HCT116 (cell line): ENCODE results near the gene SLC16A7. TPM values are rescaled to one million over a fixed set of nuclear protein-coding genes. Genes with fewer than 3 reads are reported as not detected.

ENCODE experiments used
- ATAC-seq: fragments of 200-7000 bp; cut with Tn5 transposase; 2 replicates; pipeline ENCODE4 v1.9.1; 2020; ENCODE audit warnings: mild to moderate bottlenecking, moderate library complexity
- BruUV-seq: library from RNA; stranded (reverse); fragments of 400-500 nt; replicated peaks from 2 replicates; lab custom pipeline; 2021; lab: Mats Ljungman, UMichigan
- CTCF ChIA-PET: fragments of 300-600 bp; sonication (Branson Sonifier 250); formaldehyde crosslinking; loops from one replicate; lab custom pipeline; 2021; ENCODE audit warnings: antibody characterized with exemption; lab: Charles Lee
- POLR2A ChIA-PET: fragments of 300-600, 350-600 bp; sonication (Branson Sonifier 250); formaldehyde crosslinking; loops from one replicate; lab custom pipeline; 2021; ENCODE audit warnings: antibody characterized with exemption; lab: Charles Lee
- RAD21 ChIA-PET, 2 experiments: fragments of 300-600 bp; sonication (Branson Sonifier 250); formaldehyde crosslinking; loops; one replicate each; lab custom pipeline; 2023; ENCODE audit warnings: low total read pairs in 2 of 2; ENCODE audit not compliant: uncharacterized antibody in 2 of 2, unreplicated experiment in 2 of 2, low non-redundant PET in 1 of 2; lab: Charles Lee
- DNase-seq: peaks from one replicate; pipeline ENCODE4 v3.0.0-alpha.2; 2010; ENCODE audit warnings: low read depth, low spot score
- H2AFZ ChIP-seq: fragments of 200-600 bp; shearing (Covaris generic), sonication (generic); 2 replicates; pipeline ENCODE4 v1.6.1; 2017; ENCODE audit warnings: low read depth, mixed run types, mixed read lengths, antibody characterized with exemption, low read length; ENCODE audit not compliant: poor library complexity, severe bottlenecking
- H3K27ac ChIP-seq: 2 replicates; pipeline ENCODE4 v1.5.1; 2012; ENCODE audit warnings: low read depth, low read length
- H3K27me3 ChIP-seq: fragments of 200-600 bp; sonication (generic); 2 replicates; pipeline ENCODE4 v1.6.1; 2016; ENCODE audit warnings: mixed run types, low read length, mixed read lengths; ENCODE audit not compliant: insufficient read depth
- H3K36me3 ChIP-seq, 2 experiments: fragments of 200-500 bp in 1 of 2; fragments of 200-600 bp in 1 of 2; sonication (Bioruptor generic) in 1 of 2; sonication (generic) in 1 of 2; 2 replicates each; pipeline versions ENCODE4 v1.5.1 to v1.6.1; 2014 to 2016; ENCODE audit warnings: low read length in 2 of 2, inconsistent platforms in 1 of 2, mixed read lengths in 1 of 2, mixed run types in 1 of 2; ENCODE audit not compliant: insufficient read depth in 2 of 2, control insufficient read depth in 1 of 2
- H3K4me1 ChIP-seq, 2 experiments: fragments of 200-600 bp in 1 of 2; sonication (generic) in 1 of 2; 2 replicates each; pipeline versions ENCODE4 v1.5.1 to v1.6.1; 2012 to 2017; ENCODE audit warnings: low read length in 2 of 2, inconsistent platforms in 1 of 2, mild to moderate bottlenecking in 1 of 2, mixed read lengths in 1 of 2, mixed run types in 1 of 2, moderate library complexity in 1 of 2; ENCODE audit not compliant: insufficient read depth in 2 of 2, control insufficient read depth in 1 of 2
- H3K4me2 ChIP-seq: fragments of 200-600 bp; sonication (generic); 2 replicates; pipeline ENCODE4 v1.6.1; 2017; ENCODE audit warnings: mixed run types, low read length, mixed read lengths
- H3K4me3 ChIP-seq, 2 experiments: fragments of 200-600 bp in 1 of 2; sonication (generic) in 1 of 2; replicated peaks in 1 of 2; 2 replicates each; pipeline ENCODE4 v1.5.1; 2011 to 2016; ENCODE audit warnings: low read length in 2 of 2, control low read depth in 1 of 2, low read depth in 1 of 2, mild to moderate bottlenecking in 1 of 2, mixed read lengths in 1 of 2, mixed run types in 1 of 2
- H3K79me2 ChIP-seq: fragments of 200-600 bp; sonication (generic); 2 replicates; pipeline ENCODE4 v1.6.1; 2017; ENCODE audit warnings: mild to moderate bottlenecking, mixed run types, low read length, moderate library complexity, mixed read lengths; ENCODE audit not compliant: insufficient read depth
- H3K9ac ChIP-seq: fragments of 200-600 bp; sonication (generic); 2 replicates; pipeline ENCODE4 v1.6.1; 2016; ENCODE audit warnings: low read length, mixed read lengths
- H3K9me2 ChIP-seq: fragments of 200-600 bp; sonication (generic), shearing (Covaris generic); 2 replicates; pipeline ENCODE4 v1.6.1; 2017; ENCODE audit warnings: mixed run types, mild to moderate bottlenecking, moderate library complexity; ENCODE audit not compliant: insufficient read depth
- H3K9me3 ChIP-seq, 2 experiments: fragments of 200-500 bp in 1 of 2; fragments of 200-600 bp in 1 of 2; sonication (Bioruptor generic) in 1 of 2; sonication (generic) in 1 of 2; 2 replicates each; pipeline ENCODE4 v1.6.1; 2014 to 2017; ENCODE audit warnings: low read length in 2 of 2, mixed read lengths in 2 of 2, inconsistent platforms in 1 of 2, low read depth in 1 of 2, mild to moderate bottlenecking in 1 of 2, mixed run types in 1 of 2, moderate library complexity in 1 of 2; ENCODE audit not compliant: control insufficient read depth in 1 of 2, insufficient read depth in 1 of 2
- H4K20me1 ChIP-seq: fragments of 200-600 bp; sonication (generic), shearing (Covaris generic); 2 replicates; pipeline ENCODE4 v1.6.1; 2017; ENCODE audit warnings: mixed run types, mild to moderate bottlenecking, moderate library complexity; ENCODE audit not compliant: insufficient read depth
- CBX3 ChIP-seq: IDR thresholded peaks from 2 replicates; pipeline ENCODE4 v1.6.1; 2012; ENCODE audit warnings: low read depth
- EZH2 ChIP-seq: fragments of 200-600 bp; sonication (generic); IDR thresholded peaks from 2 replicates; pipeline ENCODE4 v1.6.1; 2017; ENCODE audit warnings: antibody characterized with exemption, mixed run types
- EZH2phosphoT487 ChIP-seq: fragments of 200-600 bp; IDR thresholded peaks from 2 replicates; pipeline ENCODE4 v1.6.1; 2018; ENCODE audit warnings: antibody characterized with exemption, borderline replicate concordance
- REST ChIP-seq: IDR thresholded peaks from 2 replicates; pipeline ENCODE4 v1.6.1; 2012; ENCODE audit warnings: low read depth
- SP1 ChIP-seq: IDR thresholded peaks from 2 replicates; pipeline ENCODE4 v1.6.1; 2012; ENCODE audit warnings: low read depth
- SRF ChIP-seq: IDR thresholded peaks from 2 replicates; pipeline ENCODE4 v1.6.1; 2012; ENCODE audit warnings: low read depth
- TCF7L2 ChIP-seq: IDR thresholded peaks from 2 replicates; pipeline ENCODE4 v1.7.0; 2011; ENCODE audit warnings: borderline replicate concordance, inconsistent platforms; ENCODE audit not compliant: insufficient read depth, insufficient read length; ENCODE audit errors: extremely low read depth
- YY1 ChIP-seq: IDR thresholded peaks from 2 replicates; pipeline ENCODE4 v1.6.1; 2011; ENCODE audit warnings: low read length, low read depth, moderate library complexity, mild to moderate bottlenecking; ENCODE audit not compliant: insufficient replicate concordance; ENCODE audit errors: extremely low read depth
- intact Hi-C: fragments of 100-400 bp; cut with micrococcal nuclease; formaldehyde crosslinking; loops from 2 replicates; pipeline ENCODE4 v1.10.0; 2022
- total RNA-seq: library from RNA; stranded (reverse); gene quantifications from one replicate; pipeline ENCODE4 v1.2.1, GENCODE V29; 2021; ENCODE audit not compliant: unreplicated experiment
- TF ChIP-seq, protein P1 (sequence below): IDR thresholded peaks from 2 replicates; pipeline ENCODE4 v1.6.1; 2012
- TF ChIP-seq, protein P2 (sequence below): IDR thresholded peaks from 2 replicates; pipeline ENCODE4 v1.6.1; 2011; ENCODE audit warnings: mild to moderate bottlenecking, low read length, moderate library complexity; ENCODE audit not compliant: insufficient replicate concordance; ENCODE audit errors: extremely low read depth

Gene SLC16A7
- total RNA-seq, 1 experiment from 2014 or later, result 10.0 TPM

- intact Hi-C loops, result no loop called here
- ATAC-seq, result no peak
Observed at GRCh38 chr12:59668674-59669073, 72.8 kb downstream of the SLC16A7 start.

More at GRCh38 chr12:59668674-59669073, 72.8 kb downstream of the SLC16A7 start:
- H3K4me3 ChIP-seq, result no peak overlapping the region
- ChIA-PET POLR2A (no interaction called here), RAD21 (no interaction called here), CTCF (no interaction called here)
- H3K9me3 ChIP-seq, result no peaks in the 10 kb centered on the region; a peak in 1 of 4 replicates
- no peaks in the 10 kb centered on the region for H3K27me3 ChIP-seq
- H3K4me2 ChIP-seq, result no peak overlapping the region
- H3K9ac ChIP-seq, result no peak overlapping the region
- no peaks in the 10 kb centered on the region for H3K36me3 ChIP-seq
- H3K9me2 ChIP-seq, result no peaks in the 10 kb centered on the region
- no TSS peak for BruUV-seq
- no peak overlapping the region for H2AFZ ChIP-seq
- no peak for DNase-seq
- no peak for TF ChIP-seq EZH2
- TF ChIP-seq, protein P1, sequence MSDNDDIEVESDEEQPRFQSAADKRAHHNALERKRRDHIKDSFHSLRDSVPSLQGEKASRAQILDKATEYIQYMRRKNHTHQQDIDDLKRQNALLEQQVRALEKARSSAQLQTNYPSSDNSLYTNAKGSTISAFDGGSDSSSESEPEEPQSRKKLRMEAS, result no peak
- TF ChIP-seq CBX3, result no peak
- no peak for TF ChIP-seq SRF
- TF ChIP-seq, protein P2, sequence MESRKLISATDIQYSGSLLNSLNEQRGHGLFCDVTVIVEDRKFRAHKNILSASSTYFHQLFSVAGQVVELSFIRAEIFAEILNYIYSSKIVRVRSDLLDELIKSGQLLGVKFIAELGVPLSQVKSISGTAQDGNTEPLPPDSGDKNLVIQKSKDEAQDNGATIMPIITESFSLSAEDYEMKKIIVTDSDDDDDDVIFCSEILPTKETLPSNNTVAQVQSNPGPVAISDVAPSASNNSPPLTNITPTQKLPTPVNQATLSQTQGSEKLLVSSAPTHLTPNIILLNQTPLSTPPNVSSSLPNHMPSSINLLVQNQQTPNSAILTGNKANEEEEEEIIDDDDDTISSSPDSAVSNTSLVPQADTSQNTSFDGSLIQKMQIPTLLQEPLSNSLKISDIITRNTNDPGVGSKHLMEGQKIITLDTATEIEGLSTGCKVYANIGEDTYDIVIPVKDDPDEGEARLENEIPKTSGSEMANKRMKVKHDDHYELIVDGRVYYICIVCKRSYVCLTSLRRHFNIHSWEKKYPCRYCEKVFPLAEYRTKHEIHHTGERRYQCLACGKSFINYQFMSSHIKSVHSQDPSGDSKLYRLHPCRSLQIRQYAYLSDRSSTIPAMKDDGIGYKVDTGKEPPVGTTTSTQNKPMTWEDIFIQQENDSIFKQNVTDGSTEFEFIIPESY, result no peak
- TF ChIP-seq TCF7L2, result no peak
- TF ChIP-seq SP1, result no peak
- TF ChIP-seq EZH2phosphoT487, result no peak
- TF ChIP-seq REST, result no peak
- TF ChIP-seq YY1, result no peak
- H3K27ac ChIP-seq, result no peak overlapping the region
- H3K4me1 ChIP-seq, result no peaks in the 10 kb centered on the region
- no peaks in the 10 kb centered on the region for H4K20me1 ChIP-seq
- no peaks in the 10 kb centered on the region for H3K79me2 ChIP-seq
